Activated B cell treated with CpG ODN at 0.5 μM for 24 hours (primary cell): Measurements from ENCODE around the gene RASSF7. TPM values are rescaled to one million over a fixed set of nuclear protein-coding genes. Genes with fewer than 3 reads are reported as not detected.

ENCODE experiments used
- ATAC-seq: fragments of 200-7000 bp; cut with Tn5 transposase; one replicate; pipeline ENCODE4 v1.10.0; 2021; ENCODE audit warnings: low read depth, mild to moderate bottlenecking, moderate library complexity
- CTCF ChIA-PET: fragments of 350-600 bp; sonication (Branson Sonifier 250); formaldehyde crosslinking; loops from one replicate; lab custom pipeline; 2021; ENCODE audit warnings: antibody characterized with exemption; lab: Charles Lee
- POLR2A ChIA-PET: fragments of 350-600 bp; sonication (Branson Sonifier 250); formaldehyde crosslinking; loops from one replicate; lab custom pipeline; 2021; ENCODE audit warnings: antibody characterized with exemption; lab: Charles Lee
- DNase-seq: peaks from one replicate; pipeline ENCODE4 v3.0.0; 2022
- H3K27ac Mint-ChIP-seq: one replicate; pipeline ENCODE4 v1.8.0; 2020; ENCODE audit warnings: mixed read lengths
- H3K27me3 Mint-ChIP-seq: one replicate; pipeline ENCODE4 v1.8.0; 2021; ENCODE audit warnings: mixed read lengths
- H3K36me3 Mint-ChIP-seq: one replicate; pipeline ENCODE4 v1.8.0; 2021; ENCODE audit warnings: low read depth, mixed read lengths
- H3K4me1 Mint-ChIP-seq: one replicate; pipeline ENCODE4 v1.8.0; 2021; ENCODE audit warnings: mixed read lengths
- H3K4me3 Mint-ChIP-seq: one replicate; pipeline ENCODE4 v1.8.0; 2020; ENCODE audit warnings: mild to moderate bottlenecking, mixed read lengths
- H3K9me3 Mint-ChIP-seq: one replicate; pipeline ENCODE4 v1.8.0; 2020; ENCODE audit warnings: mixed read lengths
- CTCF ChIP-seq: fragments of 200-600 bp; IDR thresholded peaks from one replicate; pipeline ENCODE4 v1.8.0; 2022; ENCODE audit warnings: antibody characterized with exemption, mild to moderate bottlenecking
- intact Hi-C: fragments of 100-400 bp; cut with micrococcal nuclease; formaldehyde crosslinking; loops from one replicate; pipeline ENCODE4 v1.15.1; 2024
- total RNA-seq: library from RNA; stranded (reverse); gene quantifications from 2 replicates; pipeline ENCODE4 v1.2.3, GENCODE V29; 2022

RASSF7 gene
- total RNA-seq, 1 donor from 2014 or later: 14.9 TPM

- ChIA-PET CTCF (interaction anchor here (1.6 kb wide), 1 partner anchor 18 kb away, joined by 7 read pairs; no protein-coding TSS in a partner anchor), POLR2A (interaction anchor here (0.6 to 3.6 kb wide), 27 partner anchors 8 to 329 kb away, joined by 3 to 45 read pairs (median 5); partner anchors contain the start of genes ANO9, BET1L, DEAF1 and IRF7)
- peak within 1 kb of the TSS; percentile 90 for H3K4me3 Mint-ChIP-seq
- DNase-seq: peak; percentile 100
- TF ChIP-seq CTCF: no peak
- H3K9me3 Mint-ChIP-seq: no peaks in the 10 kb centered on the region
- ATAC-seq: peak; percentile 56
- H3K27ac Mint-ChIP-seq: peak within 1 kb of the TSS; percentile 96
- H3K4me1 Mint-ChIP-seq: peaks cover 26% of the 10 kb centered on the region
- intact Hi-C loops: loop anchor here (1.0 to 10.0 kb wide), 14 partner anchors 18 to 378 kb away; partner anchors contain the start of genes BET1L, CHID1, DEAF1 and LMNTD2
- no peaks in the 10 kb centered on the region for H3K27me3 Mint-ChIP-seq
- peaks cover 14% of the 10 kb centered on the region for H3K36me3 Mint-ChIP-seq
These were observed 23.7 kb upstream of the RASSF7 start, which contains the start of gene LRRC56 for GRCh38 chr11:536841-537621. Gene LRRC56, plus strand, starts transcription at chr11:537527. Its CDS starts 3,158 bp downstream, at chr11:540685.

GRCh38 chr11:537622-538430 lies 22.9 kb upstream of the RASSF7 start:
- CTCF ChIA-PET: no interaction called here
- Mint-ChIP-seq H3K27me3 (no peaks in the 10 kb centered on the region), H3K27ac (peak overlapping the region; percentile 96), H3K4me1 (peaks cover 27% of the 10 kb centered on the region), H3K4me3 (peak overlapping the region; percentile 90), H3K36me3 (peaks cover 10% of the 10 kb centered on the region), H3K9me3 (no peaks in the 10 kb centered on the region)
- no peak for TF ChIP-seq CTCF
- intact Hi-C loops: loop anchor here (1.0 to 10.0 kb wide), 14 partner anchors 17 to 377 kb away; partner anchors contain the start of genes BET1L, CHID1, DEAF1 and LMNTD2
- DNase-seq (no peak), ATAC-seq (peak; percentile 1)
- POLR2A ChIA-PET: interaction anchor here (0.6 to 3.6 kb wide), 22 partner anchors 18 to 330 kb away, joined by 3 to 45 read pairs (median 5); partner anchors contain the start of genes ANO9, BET1L, IRF7 and LMNTD2

GRCh38 chr11:538431-539051 lies 22.2 kb upstream of the RASSF7 start:
- Mint-ChIP-seq H3K27me3 (no peaks in the 10 kb centered on the region), H3K4me1 (peaks cover 27% of the 10 kb centered on the region), H3K36me3 (peaks cover 8% of the 10 kb centered on the region), H3K4me3 (peak overlapping the region; percentile 90), H3K9me3 (no peaks in the 10 kb centered on the region), H3K27ac (peak overlapping the region; percentile 96)
- intact Hi-C loops: loop anchor here (5.0 to 10.0 kb wide), 2 partner anchors 184 to 376 kb away; partner anchors contain the start of gene CHID1
- DNase-seq (no peak), ATAC-seq (no peak)
- CTCF ChIA-PET: interaction anchor here (1.0 kb wide), 1 partner anchor 16 kb away, joined by 3 read pairs; no protein-coding TSS in a partner anchor
- TF ChIP-seq CTCF: no peak
- POLR2A ChIA-PET: interaction anchor here (0.5 to 1.0 kb wide), 4 partner anchors 11 to 75 kb away, joined by 3 to 8 read pairs (median 3); partner anchors contain the start of gene PHRF1

- H3K27me3 Mint-ChIP-seq: no peaks in the 10 kb centered on the region
- H3K36me3 Mint-ChIP-seq: peaks cover 5% of the 10 kb centered on the region
- no peaks in the 10 kb centered on the region for H3K9me3 Mint-ChIP-seq
- ChIA-PET CTCF (no interaction called here), POLR2A (no interaction called here)
- no peak overlapping the region for H3K27ac Mint-ChIP-seq
- no peak overlapping the region for H3K4me3 Mint-ChIP-seq
- TF ChIP-seq CTCF: no peak
- DNase-seq: no peak
- peaks cover 23% of the 10 kb centered on the region for H3K4me1 Mint-ChIP-seq
- no peak for ATAC-seq
- intact Hi-C loops: loop anchor here (5.0 to 10.0 kb wide), 2 partner anchors 182 to 375 kb away; partner anchors contain the start of gene CHID1
These were observed 20.7 kb upstream of the RASSF7 start for GRCh38 chr11:539971-540481.
